ENCODE results near the gene TRPM8.

TRPM8 gene

GRCh38 chr2:234002281-234002680, 85.1 kb downstream of the TRPM8 start:
- DNase-seq (ENCODE audit: low spot score) = no peak

GRCh38 chr2:234003972-234004617, 86.9 kb downstream of the TRPM8 start:
- peak; percentile 49 for DNase-seq (ENCODE audit: low spot score)

- DNase-seq (ENCODE audit: low spot score) = no peak
These were observed 88.0 kb downstream of the TRPM8 start for GRCh38 chr2:234005126-234005525.

- no peak for DNase-seq (ENCODE audit: low spot score)
These were observed 89.3 kb downstream of the TRPM8 start for GRCh38 chr2:234006501-234006900.

GRCh38 chr2:234014427-234014826, 97.3 kb downstream of the TRPM8 start:
- DNase-seq (ENCODE audit: low spot score) = no peak

GRCh38 chr2:234015861-234016260, 98.7 kb downstream of the TRPM8 start:
- no peak for DNase-seq (ENCODE audit: low spot score)

- no peak for DNase-seq (ENCODE audit: low spot score)
These were observed 102.7 kb downstream of the TRPM8 start for GRCh38 chr2:234019896-234020295.

GRCh38 chr2:234020332-234020731, 103.2 kb downstream of the TRPM8 start:
- DNase-seq (ENCODE audit: low spot score) = no peak

GRCh38 chr2:234022424-234022823, 105.3 kb downstream of the TRPM8 start:
- DNase-seq (ENCODE audit: low spot score) = no peak

GRCh38 chr2:234024304-234024703, 107.1 kb downstream of the TRPM8 start:
- no peak for DNase-seq (ENCODE audit: low spot score)

- DNase-seq (ENCODE audit: low spot score) = no peak
These were observed 108.3 kb downstream of the TRPM8 start for GRCh38 chr2:234025466-234025865.

GRCh38 chr2:234025891-234026401, 108.8 kb downstream of the TRPM8 start:
- DNase-seq (ENCODE audit: low spot score) = no peak

- DNase-seq (ENCODE audit: low spot score) = no peak
These were observed 109.6 kb downstream of the TRPM8 start for GRCh38 chr2:234026693-234027254.

- DNase-seq (ENCODE audit: low spot score) = no peak
These were observed 110.5 kb downstream of the TRPM8 start for GRCh38 chr2:234027641-234028040.

GRCh38 chr2:234029150-234029733, 112.1 kb downstream of the TRPM8 start:
- no peak for DNase-seq (ENCODE audit: low spot score)

- DNase-seq (ENCODE audit: low spot score) = no peak
These were observed 114.0 kb downstream of the TRPM8 start for GRCh38 chr2:234031207-234031606.

GRCh38 chr2:234032279-234032856, 115.2 kb downstream of the TRPM8 start:
- no peak for DNase-seq (ENCODE audit: low spot score)

- DNase-seq (ENCODE audit: low spot score) = no peak
These were observed 116.0 kb downstream of the TRPM8 start for GRCh38 chr2:234033174-234033573.

- DNase-seq (ENCODE audit: low spot score) = no peak
These were observed 116.7 kb downstream of the TRPM8 start for GRCh38 chr2:234033885-234034284.

GRCh38 chr2:234038076-234038802, 121.1 kb downstream of the TRPM8 start:
- no peak for DNase-seq (ENCODE audit: low spot score)

GRCh38 chr2:234044157-234044556, 127.0 kb downstream of the TRPM8 start:
- no peak for DNase-seq (ENCODE audit: low spot score)

GRCh38 chr2:234046521-234046920, 129.3 kb downstream of the TRPM8 start:
- no peak for DNase-seq (ENCODE audit: low spot score)

All from iPS-NIHi11 (cell line).